WERI-Rb-1 (cell line): ENCODE results near the gene CDK2.

Experiments
- DNase-seq: peaks from one replicate; pipeline ENCODE4 v3.0.0-alpha.2; 2020
- H3K27ac ChIP-seq: fragments of 250-450 bp; sonication (Bioruptor Pico); 2 replicates; pipeline ENCODE4 v1.5.1; 2020; ENCODE audit warnings: mild to moderate bottlenecking, moderate library complexity
- H3K27me3 ChIP-seq: fragments of 250-450 bp; sonication (Bioruptor Pico); 2 replicates; pipeline ENCODE4 v1.5.1; 2021; ENCODE audit warnings: mild to moderate bottlenecking, low read depth, moderate library complexity; ENCODE audit not compliant: insufficient read depth, severe bottlenecking
- H3K36me3 ChIP-seq: fragments of 250-450 bp; sonication (Bioruptor Pico); 2 replicates; pipeline ENCODE4 v1.5.1; 2020; ENCODE audit warnings: mild to moderate bottlenecking, moderate library complexity
- H3K4me3 ChIP-seq: 2 replicates; pipeline ENCODE4 v1.5.1; 2011; ENCODE audit warnings: low read depth, mild to moderate bottlenecking, control low read depth, low read length
- H3K9me3 ChIP-seq: fragments of 250-450 bp; sonication (Bioruptor Pico); 2 replicates; pipeline ENCODE4 v1.5.1; 2021; ENCODE audit warnings: mild to moderate bottlenecking, moderate library complexity; ENCODE audit not compliant: severe bottlenecking
- CTCF ChIP-seq: IDR thresholded peaks from 2 replicates; pipeline ENCODE4 v1.5.1; 2011; ENCODE audit warnings: low read depth, mild to moderate bottlenecking, control low read depth, inconsistent platforms, low read length

The CDK2 gene

GRCh38 chr12:56010111-56010570 is 43.5 kb downstream of the CDK2 start:
- no peaks in the 10 kb centered on the region for H3K27me3 ChIP-seq
- peaks cover 3% of the 10 kb centered on the region for H3K36me3 ChIP-seq
- no peak overlapping the region for H3K27ac ChIP-seq
- no peak for TF ChIP-seq CTCF
- H3K4me3 ChIP-seq: no peak overlapping the region
- H3K9me3 ChIP-seq: no peaks in the 10 kb centered on the region
- DNase-seq: no peak

- no peak for TF ChIP-seq CTCF
- H3K36me3 ChIP-seq: peaks cover 3% of the 10 kb centered on the region
- H3K4me3 ChIP-seq: no peak overlapping the region
- no peak overlapping the region for H3K27ac ChIP-seq
- H3K27me3 ChIP-seq: no peaks in the 10 kb centered on the region
- no peak for DNase-seq
- H3K9me3 ChIP-seq: no peaks in the 10 kb centered on the region
These were observed 45.0 kb downstream of the CDK2 start for GRCh38 chr12:56011509-56012090.

GRCh38 chr12:56013482-56013881 is 46.9 kb downstream of the CDK2 start:
- DNase-seq: no peak
- no peaks in the 10 kb centered on the region for H3K9me3 ChIP-seq
- H3K4me3 ChIP-seq: no peak overlapping the region
- H3K36me3 ChIP-seq: peaks cover 7% of the 10 kb centered on the region; the same call in 1 of the 2 replicates
- no peaks in the 10 kb centered on the region for H3K27me3 ChIP-seq
- no peak overlapping the region for H3K27ac ChIP-seq
- no peak for TF ChIP-seq CTCF

- DNase-seq: no peak
- no peak for TF ChIP-seq CTCF
- Histone ChIP-seq H3K27ac (no peak overlapping the region), H3K9me3 (no peaks in the 10 kb centered on the region), H3K27me3 (no peaks in the 10 kb centered on the region), H3K4me3 (no peak overlapping the region), H3K36me3 (peaks cover 7% of the 10 kb centered on the region; the same call in 1 of the 2 replicates)
These were observed 47.6 kb downstream of the CDK2 start for GRCh38 chr12:56014205-56014604.

- no peak for TF ChIP-seq CTCF
- Histone ChIP-seq H3K27ac (no peak overlapping the region), H3K9me3 (no peaks in the 10 kb centered on the region), H3K27me3 (no peaks in the 10 kb centered on the region), H3K4me3 (no peak overlapping the region), H3K36me3 (peaks cover 4% of the 10 kb centered on the region; the same call in 1 of the 2 replicates)
- DNase-seq: no peak
These were observed 50.6 kb downstream of the CDK2 start for GRCh38 chr12:56017181-56017580.

- TF ChIP-seq CTCF: no peak
- peaks cover 4% of the 10 kb centered on the region; the same call in 1 of the 2 replicates for H3K36me3 ChIP-seq
- no peak overlapping the region for H3K4me3 ChIP-seq
- no peak overlapping the region for H3K27ac ChIP-seq
- no peak for DNase-seq
- H3K9me3 ChIP-seq: no peaks in the 10 kb centered on the region
- no peaks in the 10 kb centered on the region for H3K27me3 ChIP-seq
These were observed 51.7 kb downstream of the CDK2 start for GRCh38 chr12:56018356-56018755.
